HCT116 (cell line): Measurements from ENCODE around the gene PLK2. TPM values are rescaled to one million over a fixed set of nuclear protein-coding genes. Genes with fewer than 3 reads are reported as not detected.

Source experiments
- ATAC-seq: fragments of 200-7000 bp; cut with Tn5 transposase; 2 replicates; pipeline ENCODE4 v1.9.1; 2020; ENCODE audit warnings: mild to moderate bottlenecking, moderate library complexity
- BruUV-seq: library from RNA; stranded (reverse); fragments of 400-500 nt; replicated peaks from 2 replicates; lab custom pipeline; 2021; lab: Mats Ljungman, UMichigan
- CTCF ChIA-PET: fragments of 300-600 bp; sonication (Branson Sonifier 250); formaldehyde crosslinking; loops from one replicate; lab custom pipeline; 2021; ENCODE audit warnings: antibody characterized with exemption; lab: Charles Lee
- POLR2A ChIA-PET: fragments of 300-600, 350-600 bp; sonication (Branson Sonifier 250); formaldehyde crosslinking; loops from one replicate; lab custom pipeline; 2021; ENCODE audit warnings: antibody characterized with exemption; lab: Charles Lee
- RAD21 ChIA-PET, 2 experiments: fragments of 300-600 bp; sonication (Branson Sonifier 250); formaldehyde crosslinking; loops; one replicate each; lab custom pipeline; 2023; ENCODE audit warnings: low total read pairs in 2 of 2; ENCODE audit not compliant: uncharacterized antibody in 2 of 2, unreplicated experiment in 2 of 2, low non-redundant PET in 1 of 2; lab: Charles Lee
- DNase-seq: peaks from one replicate; pipeline ENCODE4 v3.0.0-alpha.2; 2010; ENCODE audit warnings: low read depth, low spot score
- H2AFZ ChIP-seq: fragments of 200-600 bp; shearing (Covaris generic), sonication (generic); 2 replicates; pipeline ENCODE4 v1.6.1; 2017; ENCODE audit warnings: low read depth, mixed run types, mixed read lengths, antibody characterized with exemption, low read length; ENCODE audit not compliant: poor library complexity, severe bottlenecking
- H3K27ac ChIP-seq: 2 replicates; pipeline ENCODE4 v1.5.1; 2012; ENCODE audit warnings: low read depth, low read length
- H3K27me3 ChIP-seq: fragments of 200-600 bp; sonication (generic); 2 replicates; pipeline ENCODE4 v1.6.1; 2016; ENCODE audit warnings: mixed run types, low read length, mixed read lengths; ENCODE audit not compliant: insufficient read depth
- H3K36me3 ChIP-seq, 2 experiments: fragments of 200-500 bp in 1 of 2; fragments of 200-600 bp in 1 of 2; sonication (Bioruptor generic) in 1 of 2; sonication (generic) in 1 of 2; 2 replicates each; pipeline versions ENCODE4 v1.5.1 to v1.6.1; 2014 to 2016; ENCODE audit warnings: low read length in 2 of 2, inconsistent platforms in 1 of 2, mixed read lengths in 1 of 2, mixed run types in 1 of 2; ENCODE audit not compliant: insufficient read depth in 2 of 2, control insufficient read depth in 1 of 2
- H3K4me1 ChIP-seq, 2 experiments: fragments of 200-600 bp in 1 of 2; sonication (generic) in 1 of 2; 2 replicates each; pipeline versions ENCODE4 v1.5.1 to v1.6.1; 2012 to 2017; ENCODE audit warnings: low read length in 2 of 2, inconsistent platforms in 1 of 2, mild to moderate bottlenecking in 1 of 2, mixed read lengths in 1 of 2, mixed run types in 1 of 2, moderate library complexity in 1 of 2; ENCODE audit not compliant: insufficient read depth in 2 of 2, control insufficient read depth in 1 of 2
- H3K4me2 ChIP-seq: fragments of 200-600 bp; sonication (generic); 2 replicates; pipeline ENCODE4 v1.6.1; 2017; ENCODE audit warnings: mixed run types, low read length, mixed read lengths
- H3K4me3 ChIP-seq, 2 experiments: fragments of 200-600 bp in 1 of 2; sonication (generic) in 1 of 2; replicated peaks in 1 of 2; 2 replicates each; pipeline ENCODE4 v1.5.1; 2011 to 2016; ENCODE audit warnings: low read length in 2 of 2, control low read depth in 1 of 2, low read depth in 1 of 2, mild to moderate bottlenecking in 1 of 2, mixed read lengths in 1 of 2, mixed run types in 1 of 2
- H3K79me2 ChIP-seq: fragments of 200-600 bp; sonication (generic); 2 replicates; pipeline ENCODE4 v1.6.1; 2017; ENCODE audit warnings: mild to moderate bottlenecking, mixed run types, low read length, moderate library complexity, mixed read lengths; ENCODE audit not compliant: insufficient read depth
- H3K9ac ChIP-seq: fragments of 200-600 bp; sonication (generic); 2 replicates; pipeline ENCODE4 v1.6.1; 2016; ENCODE audit warnings: low read length, mixed read lengths
- H3K9me2 ChIP-seq: fragments of 200-600 bp; sonication (generic), shearing (Covaris generic); 2 replicates; pipeline ENCODE4 v1.6.1; 2017; ENCODE audit warnings: mixed run types, mild to moderate bottlenecking, moderate library complexity; ENCODE audit not compliant: insufficient read depth
- H3K9me3 ChIP-seq, 2 experiments: fragments of 200-500 bp in 1 of 2; fragments of 200-600 bp in 1 of 2; sonication (Bioruptor generic) in 1 of 2; sonication (generic) in 1 of 2; 2 replicates each; pipeline ENCODE4 v1.6.1; 2014 to 2017; ENCODE audit warnings: low read length in 2 of 2, mixed read lengths in 2 of 2, inconsistent platforms in 1 of 2, low read depth in 1 of 2, mild to moderate bottlenecking in 1 of 2, mixed run types in 1 of 2, moderate library complexity in 1 of 2; ENCODE audit not compliant: control insufficient read depth in 1 of 2, insufficient read depth in 1 of 2
- H4K20me1 ChIP-seq: fragments of 200-600 bp; sonication (generic), shearing (Covaris generic); 2 replicates; pipeline ENCODE4 v1.6.1; 2017; ENCODE audit warnings: mixed run types, mild to moderate bottlenecking, moderate library complexity; ENCODE audit not compliant: insufficient read depth
- ATF3 ChIP-seq: IDR thresholded peaks from 2 replicates; pipeline ENCODE4 v1.6.1; 2012
- CEBPB ChIP-seq: IDR thresholded peaks from 2 replicates; pipeline ENCODE4 v1.6.1; 2012; ENCODE audit warnings: low read depth
- EGR1 ChIP-seq: IDR thresholded peaks from 2 replicates; pipeline ENCODE4 v1.6.1; 2012; ENCODE audit warnings: low read depth
- ELF1 ChIP-seq: IDR thresholded peaks from 2 replicates; pipeline ENCODE4 v1.6.1; 2012; ENCODE audit warnings: low read depth, borderline replicate concordance
- EZH2phosphoT487 ChIP-seq: fragments of 200-600 bp; IDR thresholded peaks from 2 replicates; pipeline ENCODE4 v1.6.1; 2018; ENCODE audit warnings: antibody characterized with exemption, borderline replicate concordance
- POLR2AphosphoS5 ChIP-seq: IDR thresholded peaks from 2 replicates; pipeline ENCODE4 v1.6.1; 2011; ENCODE audit warnings: mild to moderate bottlenecking, low read depth, low read length, moderate library complexity
- RAD21 ChIP-seq: IDR thresholded peaks from 2 replicates; pipeline ENCODE4 v1.6.1; 2012; ENCODE audit warnings: low read depth, mild to moderate bottlenecking
- REST ChIP-seq: IDR thresholded peaks from 2 replicates; pipeline ENCODE4 v1.6.1; 2012; ENCODE audit warnings: low read depth
- SRF ChIP-seq: IDR thresholded peaks from 2 replicates; pipeline ENCODE4 v1.6.1; 2012; ENCODE audit warnings: low read depth
- TCF7L2 ChIP-seq: IDR thresholded peaks from 2 replicates; pipeline ENCODE4 v1.7.0; 2011; ENCODE audit warnings: borderline replicate concordance, inconsistent platforms; ENCODE audit not compliant: insufficient read depth, insufficient read length; ENCODE audit errors: extremely low read depth
- ZBTB33 ChIP-seq: IDR thresholded peaks from 2 replicates; pipeline ENCODE4 v1.6.1; 2011; ENCODE audit warnings: mild to moderate bottlenecking, low read length, moderate library complexity; ENCODE audit not compliant: insufficient replicate concordance; ENCODE audit errors: extremely low read depth
- ZFX ChIP-seq: fragments of 450-650 bp; IDR thresholded peaks from 2 replicates; pipeline ENCODE4 v1.6.1; 2017
- intact Hi-C: fragments of 100-400 bp; cut with micrococcal nuclease; formaldehyde crosslinking; loops from 2 replicates; pipeline ENCODE4 v1.10.0; 2022
- total RNA-seq: library from RNA; stranded (reverse); gene quantifications from one replicate; pipeline ENCODE4 v1.2.1, GENCODE V29; 2021; ENCODE audit not compliant: unreplicated experiment

PLK2 gene
- total RNA-seq, 1 experiment from 2014 or later = 54.6 TPM

- BruUV-seq = no TSS peak
- ATAC-seq (no peak), DNase-seq (no peak)
- H3K4me3 ChIP-seq = no peak within 1 kb of the TSS
- TF ChIP-seq EGR1 (no peak), ATF3 (no peak), SRF (no peak), CEBPB (no peak), ZFX (no peak), ELF1 (no peak)
- no peaks in the 10 kb centered on the region for H3K9me2 ChIP-seq
- H4K20me1 ChIP-seq = no peaks in the 10 kb centered on the region
- intact Hi-C loops = loop anchor here (10.0 kb wide), 1 partner anchor 223 kb away; no protein-coding TSS in a partner anchor
- no peak within 1 kb of the TSS for H3K4me2 ChIP-seq
- ChIA-PET RAD21 (no interaction called here), CTCF (no interaction called here), POLR2A (no interaction called here)
- no peaks in the 10 kb centered on the region for H3K4me1 ChIP-seq
- no peaks in the 10 kb centered on the region for H3K79me2 ChIP-seq
- H3K27ac ChIP-seq = no peak within 1 kb of the TSS
- no peak within 1 kb of the TSS for H2AFZ ChIP-seq
- H3K9ac ChIP-seq = no peak within 1 kb of the TSS
- H3K36me3 ChIP-seq = no peaks in the 10 kb centered on the region
- H3K27me3 ChIP-seq = peaks cover 7% of the 10 kb centered on the region; the same call in 1 of the 2 replicates
- H3K9me3 ChIP-seq = no peaks in the 10 kb centered on the region
Measured at GRCh38 chr5:58491216-58491892, 31.5 kb upstream of the PLK2 start, which contains the start of gene GAPT. TSS of gene GAPT (plus strand) at chr5:58491435. CDS start at chr5:58494537, 3,102 bp downstream.

- Histone ChIP-seq H3K9me2 (no peaks in the 10 kb centered on the region), H3K4me3 (no peak overlapping the region), H2AFZ (no peak overlapping the region), H3K4me1 (no peaks in the 10 kb centered on the region), H3K27ac (no peak overlapping the region), H3K9ac (no peak overlapping the region), H4K20me1 (no peaks in the 10 kb centered on the region), H3K36me3 (no peaks in the 10 kb centered on the region), H3K4me2 (no peak overlapping the region), H3K9me3 (no peaks in the 10 kb centered on the region), H3K79me2 (no peaks in the 10 kb centered on the region), H3K27me3 (peaks cover 7% of the 10 kb centered on the region; the same call in 1 of the 2 replicates)
- intact Hi-C loops = loop anchor here (10.0 kb wide), 1 partner anchor 224 kb away; no protein-coding TSS in a partner anchor
- no TSS peak for BruUV-seq
- ATAC-seq (no peak), DNase-seq (no peak)
- POLR2A ChIA-PET = no interaction called here
- CTCF ChIA-PET = interaction anchor here (0.6 kb wide), 1 partner anchor 360 kb away, joined by 3 read pairs; no protein-coding TSS in a partner anchor
- RAD21 ChIA-PET = no interaction called here
- no peak for TF ChIP-seq ZBTB33
- TF ChIP-seq RAD21 = no peak
- TF ChIP-seq SRF = no peak
- no peak for TF ChIP-seq EZH2phosphoT487
- TF ChIP-seq POLR2AphosphoS5 = no peak
- TF ChIP-seq REST = no peak
- TF ChIP-seq TCF7L2 = no peak
Measured at GRCh38 chr5:58490402-58491050, 30.6 kb upstream of the PLK2 start.
